ENCODE measurements around the gene PPARA.

The PPARA gene

DNA sequence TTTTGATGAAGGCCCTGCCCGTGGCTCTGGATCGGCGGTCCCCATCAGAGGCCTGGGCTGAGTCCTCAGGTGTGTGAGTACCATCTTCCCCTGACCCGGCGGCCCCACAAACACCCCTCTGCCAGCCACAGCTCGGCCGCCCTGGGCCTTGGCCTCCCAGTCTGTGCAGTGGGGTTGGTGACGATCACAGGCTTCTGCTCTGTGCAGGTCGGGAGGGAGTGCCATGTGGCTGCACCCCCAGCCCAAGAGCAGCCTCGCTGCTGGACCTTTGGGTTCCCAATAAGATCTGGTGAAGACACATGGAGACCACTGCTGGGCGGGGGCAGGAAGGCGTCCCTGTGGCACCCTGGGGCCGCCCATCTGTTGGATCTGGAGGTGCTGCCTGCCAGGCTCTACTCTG is 47.1 kb upstream of the PPARA start:
- no peak for TF ChIP-seq EZH2 (optimal IDR thresholded peaks at IDR 0.05; ENCODE audit: low read depth, low read length)
- TF ChIP-seq, protein P1, sequence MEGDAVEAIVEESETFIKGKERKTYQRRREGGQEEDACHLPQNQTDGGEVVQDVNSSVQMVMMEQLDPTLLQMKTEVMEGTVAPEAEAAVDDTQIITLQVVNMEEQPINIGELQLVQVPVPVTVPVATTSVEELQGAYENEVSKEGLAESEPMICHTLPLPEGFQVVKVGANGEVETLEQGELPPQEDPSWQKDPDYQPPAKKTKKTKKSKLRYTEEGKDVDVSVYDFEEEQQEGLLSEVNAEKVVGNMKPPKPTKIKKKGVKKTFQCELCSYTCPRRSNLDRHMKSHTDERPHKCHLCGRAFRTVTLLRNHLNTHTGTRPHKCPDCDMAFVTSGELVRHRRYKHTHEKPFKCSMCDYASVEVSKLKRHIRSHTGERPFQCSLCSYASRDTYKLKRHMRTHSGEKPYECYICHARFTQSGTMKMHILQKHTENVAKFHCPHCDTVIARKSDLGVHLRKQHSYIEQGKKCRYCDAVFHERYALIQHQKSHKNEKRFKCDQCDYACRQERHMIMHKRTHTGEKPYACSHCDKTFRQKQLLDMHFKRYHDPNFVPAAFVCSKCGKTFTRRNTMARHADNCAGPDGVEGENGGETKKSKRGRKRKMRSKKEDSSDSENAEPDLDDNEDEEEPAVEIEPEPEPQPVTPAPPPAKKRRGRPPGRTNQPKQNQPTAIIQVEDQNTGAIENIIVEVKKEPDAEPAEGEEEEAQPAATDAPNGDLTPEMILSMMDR (IDR thresholded peaks at IDR 0.05; ENCODE audit: low read length): no peak
- TF ChIP-seq EZH2phosphoT487 (IDR thresholded peaks at IDR 0.05; ENCODE audit: low read length): no peak
- DNase-seq: no peak
- H3F3A ChIP-seq (ENCODE audit: insufficient read depth, low read length): no peaks in the 10 kb centered on the region
- no peaks in the 10 kb centered on the region for H3K4me1 ChIP-seq (ENCODE audit: low read length)
- no peak overlapping the region for H3K4me3 ChIP-seq (ENCODE audit: low read length)
- H3K79me2 ChIP-seq (ENCODE audit: low read length): no peaks in the 10 kb centered on the region
- H4K20me1 ChIP-seq (ENCODE audit: insufficient read depth, low read length): no peaks in the 10 kb centered on the region
- H3K4me2 ChIP-seq (ENCODE audit: low read depth, low read length): no peak overlapping the region
- H3K9me2 ChIP-seq (replicated peaks; ENCODE audit: insufficient read depth, low read length): no peaks in the 10 kb centered on the region
- no peak overlapping the region for H3K27ac ChIP-seq (ENCODE audit: low read length)
- no peak overlapping the region for H3K9ac ChIP-seq (ENCODE audit: low read length)
- H3K27me3 ChIP-seq (replicated peaks; ENCODE audit: insufficient read depth, low read length): no peaks in the 10 kb centered on the region
- H3K36me3 ChIP-seq (replicated peaks; ENCODE audit: insufficient read depth, low read length): no peaks in the 10 kb centered on the region
- no peak overlapping the region for H2AFZ ChIP-seq (ENCODE audit: low read length)
- no peaks in the 10 kb centered on the region for H3K9me3 ChIP-seq (replicated peaks; ENCODE audit: insufficient read depth, low read length)

DNA sequence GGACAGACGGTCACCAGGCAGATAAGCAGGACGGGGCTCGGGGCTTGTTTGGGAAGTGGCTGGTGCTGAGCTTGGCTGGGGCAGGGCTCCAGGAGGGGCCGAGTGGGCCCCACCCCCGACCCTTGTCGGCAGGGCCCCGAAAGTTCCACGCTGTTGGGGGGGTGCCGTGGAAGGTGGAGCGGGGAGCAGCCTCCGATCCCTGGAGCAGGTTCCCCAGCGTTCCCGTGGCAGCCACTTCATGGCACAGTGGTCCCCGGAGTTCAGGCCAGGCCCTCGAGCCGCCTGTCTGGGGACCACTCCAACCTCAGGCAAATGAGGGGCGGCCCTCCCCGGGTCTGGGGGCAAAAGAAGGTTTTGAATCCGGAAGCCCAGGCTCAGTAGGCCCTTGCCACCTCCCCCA is 46.7 kb upstream of the PPARA start:
- Histone ChIP-seq H3K36me3 (replicated peaks; ENCODE audit: insufficient read depth, low read length) (no peaks in the 10 kb centered on the region), H3K4me2 (ENCODE audit: low read depth, low read length) (no peak overlapping the region), H3K9me2 (replicated peaks; ENCODE audit: insufficient read depth, low read length) (no peaks in the 10 kb centered on the region), H3K4me3 (ENCODE audit: low read length) (no peak overlapping the region), H3K79me2 (ENCODE audit: low read length) (no peaks in the 10 kb centered on the region), H3K27me3 (replicated peaks; ENCODE audit: insufficient read depth, low read length) (no peaks in the 10 kb centered on the region), H3K9me3 (replicated peaks; ENCODE audit: insufficient read depth, low read length) (no peaks in the 10 kb centered on the region), H3F3A (ENCODE audit: insufficient read depth, low read length) (no peaks in the 10 kb centered on the region), H4K20me1 (ENCODE audit: insufficient read depth, low read length) (no peaks in the 10 kb centered on the region), H3K9ac (ENCODE audit: low read length) (no peak overlapping the region), H2AFZ (ENCODE audit: low read length) (no peak overlapping the region), H3K27ac (ENCODE audit: low read length) (no peak overlapping the region), H3K4me1 (ENCODE audit: low read length) (no peaks in the 10 kb centered on the region)
- TF ChIP-seq EZH2phosphoT487 (IDR thresholded peaks at IDR 0.05; ENCODE audit: low read length): no peak
- no peak for TF ChIP-seq EZH2 (optimal IDR thresholded peaks at IDR 0.05; ENCODE audit: low read depth, low read length)
- TF ChIP-seq, protein P1 (IDR thresholded peaks at IDR 0.05; ENCODE audit: low read length): no peak
- DNase-seq: no peak

DNA sequence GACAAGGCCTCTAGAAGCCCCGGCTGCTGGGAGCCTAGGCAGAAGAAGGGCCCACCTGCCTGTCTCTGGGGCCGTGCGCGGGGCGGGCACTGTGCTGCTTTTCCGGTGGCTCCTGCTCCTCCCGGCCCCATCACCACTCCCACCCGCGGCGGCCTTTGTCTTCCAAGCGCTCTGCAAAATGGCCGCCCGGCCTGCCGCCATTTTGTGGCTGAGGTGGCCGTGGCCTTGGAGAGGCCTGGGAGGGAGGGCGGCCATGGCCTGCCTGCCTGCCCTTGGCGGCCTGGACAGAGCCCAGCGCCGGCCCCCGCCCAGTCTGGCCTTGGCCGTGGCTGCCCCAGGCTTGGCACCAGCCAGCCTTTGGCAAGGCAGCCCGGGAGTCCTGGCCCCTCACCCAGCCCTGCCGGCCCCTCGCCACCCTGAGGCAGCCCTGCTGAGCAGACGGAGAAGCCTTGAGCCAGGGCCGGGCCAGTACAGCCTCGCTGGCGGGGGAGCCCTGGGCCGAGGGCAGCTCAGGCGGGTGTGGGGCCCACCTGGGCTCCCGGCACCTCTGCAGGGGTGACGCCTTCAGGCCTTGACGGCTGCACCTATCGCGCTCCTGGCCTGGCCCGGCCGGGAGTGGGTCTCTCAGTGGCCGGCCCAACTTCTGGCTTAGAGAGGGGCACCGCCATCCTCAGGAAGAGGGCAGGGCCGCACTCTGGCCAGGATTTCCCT is 46.0 kb upstream of the PPARA start:
- no peaks in the 10 kb centered on the region for H3K79me2 ChIP-seq (ENCODE audit: low read length)
- H3K4me3 ChIP-seq (ENCODE audit: low read length): no peak overlapping the region
- H3F3A ChIP-seq (ENCODE audit: insufficient read depth, low read length): no peaks in the 10 kb centered on the region
- no peak overlapping the region for H3K4me2 ChIP-seq (ENCODE audit: low read depth, low read length)
- no peak overlapping the region for H2AFZ ChIP-seq (ENCODE audit: low read length)
- no peaks in the 10 kb centered on the region for H3K9me3 ChIP-seq (replicated peaks; ENCODE audit: insufficient read depth, low read length)
- no peaks in the 10 kb centered on the region for H3K9me2 ChIP-seq (replicated peaks; ENCODE audit: insufficient read depth, low read length)
- H3K36me3 ChIP-seq (replicated peaks; ENCODE audit: insufficient read depth, low read length): no peaks in the 10 kb centered on the region
- H3K4me1 ChIP-seq (ENCODE audit: low read length): no peaks in the 10 kb centered on the region
- DNase-seq: no peak
- H4K20me1 ChIP-seq (ENCODE audit: insufficient read depth, low read length): no peaks in the 10 kb centered on the region
- H3K27me3 ChIP-seq (replicated peaks; ENCODE audit: insufficient read depth, low read length): no peaks in the 10 kb centered on the region
- H3K27ac ChIP-seq (ENCODE audit: low read length): no peak overlapping the region
- TF ChIP-seq, protein P1 (IDR thresholded peaks at IDR 0.05; ENCODE audit: low read length): no peak
- TF ChIP-seq EZH2 (optimal IDR thresholded peaks at IDR 0.05; ENCODE audit: low read depth, low read length) (no peak), EZH2phosphoT487 (IDR thresholded peaks at IDR 0.05; ENCODE audit: low read length) (no peak)
- no peak overlapping the region for H3K9ac ChIP-seq (ENCODE audit: low read length)

Measured in MM.1S (cell line).